Spleen (tissue), 3 donors: ENCODE measurements around the gene ABAT.

Source experiments
- POLR2A ChIP-seq, 3 donors: fragments of 450-650 bp; IDR thresholded peaks; one replicate each; pipeline ENCODE4 v1.5.1; 2017; ENCODE audit warnings: antibody characterized with exemption in 3 of 3, mild to moderate bottlenecking in 1 of 3
- POLR2AphosphoS5 ChIP-seq, 3 donors: sonication (generic); formaldehyde crosslinking; IDR thresholded peaks; one replicate each; pipeline ENCODE4 v1.5.1; 2017; ENCODE audit warnings: antibody characterized with exemption in 3 of 3

DNA sequence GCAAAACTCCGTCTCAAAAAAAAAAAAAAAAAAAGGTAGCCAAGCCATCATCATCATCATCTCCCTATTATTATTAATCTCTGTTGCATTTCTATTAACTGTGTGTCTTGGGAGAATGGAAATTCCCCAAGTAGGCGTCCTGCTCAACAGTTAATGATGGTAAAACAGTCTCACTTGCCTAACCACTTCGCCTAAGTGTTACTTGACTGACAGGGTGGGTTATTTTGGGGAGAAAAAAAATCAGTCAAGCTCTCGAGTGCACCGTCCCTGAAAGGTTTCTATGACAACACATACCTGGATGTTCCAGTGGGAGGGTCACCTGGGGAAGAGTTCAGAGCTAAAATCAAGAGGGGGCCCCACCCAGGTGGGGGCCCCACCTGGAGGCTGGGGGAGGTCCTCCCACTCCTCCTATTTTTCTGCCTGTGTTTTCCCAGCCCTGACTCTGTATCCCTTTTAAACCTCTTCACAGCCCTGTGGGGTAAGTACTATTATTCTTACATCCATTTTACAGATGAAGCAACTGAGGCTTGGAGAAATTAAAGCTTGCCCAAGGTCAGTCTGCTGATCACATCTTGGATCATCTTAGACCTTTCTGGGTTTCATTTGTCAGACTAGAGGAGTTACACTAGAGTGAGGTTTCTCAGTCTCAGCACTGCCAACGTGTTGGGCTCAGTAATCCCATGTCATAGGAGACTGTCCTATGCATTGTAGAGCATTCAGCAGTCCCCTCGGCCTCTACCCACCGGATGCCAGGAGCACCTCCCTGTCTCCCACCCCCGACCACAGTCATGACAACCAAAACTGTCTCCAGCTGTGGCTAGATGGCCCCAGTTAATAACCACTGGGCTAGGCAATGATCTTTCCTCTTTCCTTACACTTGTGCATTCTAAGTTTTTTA, 11.0 kb upstream of the ABAT start:
- TF ChIP-seq POLR2AphosphoS5 (IDR thresholded peaks at IDR 0.05) (no peak), POLR2A (IDR thresholded peaks at IDR 0.05) (no peak)
